Mesodermal cell (in vitro differentiated cells): ENCODE measurements around the gene MAD2L1BP.

Experiments used
- H3K27ac ChIP-seq: 2 replicates; pipeline ENCODE4 v1.7.0; 2013; ENCODE audit warnings: mild to moderate bottlenecking, low read depth, low read length, moderate library complexity; ENCODE audit not compliant: severe bottlenecking
- H3K36me3 ChIP-seq: 2 replicates; pipeline ENCODE4 v1.7.1; 2013; ENCODE audit warnings: mild to moderate bottlenecking, low read length, moderate library complexity; ENCODE audit not compliant: control insufficient read depth, insufficient read depth
- H3K4me1 ChIP-seq: one replicate; pipeline ENCODE4 v1.7.1; 2013; ENCODE audit warnings: mild to moderate bottlenecking, low read length; ENCODE audit not compliant: insufficient read depth, control insufficient read depth, poor library complexity, severe bottlenecking
- H3K4me3 ChIP-seq: 2 replicates; pipeline ENCODE4 v1.7.0; 2013; ENCODE audit warnings: low read length, control low read depth, mild to moderate bottlenecking; ENCODE audit not compliant: insufficient read depth, poor library complexity, severe bottlenecking; ENCODE audit errors: extremely low read depth
- H3K9me3 ChIP-seq: 2 replicates; pipeline ENCODE4 v1.7.1; 2013; ENCODE audit warnings: mild to moderate bottlenecking, low read length, moderate library complexity; ENCODE audit not compliant: control insufficient read depth
- WGBS, 2 experiments: methylation state at CpG; one replicate each; pipeline ENCODE4 v1.1.5; 2013; ENCODE audit warnings: missing lambda C conversion rate in 2 of 2; ENCODE audit not compliant: insufficient coverage in 2 of 2; 5-methylcytosine and 5-hydroxymethylcytosine counted together

Gene MAD2L1BP

DNA sequence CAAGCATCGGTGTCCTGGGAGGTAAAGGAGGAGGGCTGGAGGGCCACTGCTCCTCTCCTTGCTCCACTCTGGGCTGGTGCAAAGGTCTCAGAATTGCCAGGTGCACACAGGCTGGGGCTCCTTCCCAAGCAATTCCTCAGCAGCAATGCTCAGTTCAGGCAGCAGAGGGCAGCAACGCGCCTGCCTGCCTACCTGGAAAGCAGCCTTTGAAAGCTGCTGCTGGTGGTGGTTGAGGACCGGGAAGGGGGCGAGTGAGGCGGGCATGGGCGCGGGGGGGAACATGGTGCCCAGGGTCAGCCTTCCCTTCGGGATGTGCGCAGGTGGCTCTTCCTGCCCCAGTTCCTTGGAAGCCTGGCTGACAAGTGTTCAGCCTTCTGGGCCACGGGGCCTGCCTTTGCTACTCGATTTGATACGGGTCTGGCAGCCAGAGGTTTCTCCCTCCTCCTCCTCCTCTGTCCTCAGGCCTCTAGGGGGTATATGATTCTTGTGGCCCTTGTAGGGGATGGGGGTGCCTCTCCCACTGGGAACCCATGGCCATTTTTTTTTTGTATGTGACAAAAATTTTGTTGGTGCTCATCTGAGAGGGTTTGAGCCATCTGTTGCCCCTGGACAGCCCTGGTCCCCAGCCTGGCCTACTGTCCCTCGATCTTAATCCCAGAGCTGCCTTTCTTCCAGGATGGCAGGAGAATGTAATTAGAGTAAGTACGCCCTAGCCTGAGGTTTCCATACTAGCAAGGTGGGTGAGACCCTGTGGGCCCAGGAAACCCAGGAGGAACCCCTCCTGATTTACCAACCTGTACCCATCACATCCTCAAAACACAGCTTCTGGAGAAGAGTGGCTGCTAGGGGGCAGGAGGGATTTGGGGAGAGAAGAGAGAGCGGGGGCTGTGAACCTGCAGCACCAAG is 31.9 kb downstream of the MAD2L1BP start:
- H3K27ac ChIP-seq, result no peak overlapping the region
- 7 to 8% methylated on average over 11 of the region's 16 CpGs for WGBS, 2 experiments
- no peaks in the 10 kb centered on the region for H3K9me3 ChIP-seq
- peaks cover 23% of the 10 kb centered on the region for H3K36me3 ChIP-seq
- H3K4me3 ChIP-seq, result no peak overlapping the region
- peaks cover 14% of the 10 kb centered on the region for H3K4me1 ChIP-seq

DNA sequence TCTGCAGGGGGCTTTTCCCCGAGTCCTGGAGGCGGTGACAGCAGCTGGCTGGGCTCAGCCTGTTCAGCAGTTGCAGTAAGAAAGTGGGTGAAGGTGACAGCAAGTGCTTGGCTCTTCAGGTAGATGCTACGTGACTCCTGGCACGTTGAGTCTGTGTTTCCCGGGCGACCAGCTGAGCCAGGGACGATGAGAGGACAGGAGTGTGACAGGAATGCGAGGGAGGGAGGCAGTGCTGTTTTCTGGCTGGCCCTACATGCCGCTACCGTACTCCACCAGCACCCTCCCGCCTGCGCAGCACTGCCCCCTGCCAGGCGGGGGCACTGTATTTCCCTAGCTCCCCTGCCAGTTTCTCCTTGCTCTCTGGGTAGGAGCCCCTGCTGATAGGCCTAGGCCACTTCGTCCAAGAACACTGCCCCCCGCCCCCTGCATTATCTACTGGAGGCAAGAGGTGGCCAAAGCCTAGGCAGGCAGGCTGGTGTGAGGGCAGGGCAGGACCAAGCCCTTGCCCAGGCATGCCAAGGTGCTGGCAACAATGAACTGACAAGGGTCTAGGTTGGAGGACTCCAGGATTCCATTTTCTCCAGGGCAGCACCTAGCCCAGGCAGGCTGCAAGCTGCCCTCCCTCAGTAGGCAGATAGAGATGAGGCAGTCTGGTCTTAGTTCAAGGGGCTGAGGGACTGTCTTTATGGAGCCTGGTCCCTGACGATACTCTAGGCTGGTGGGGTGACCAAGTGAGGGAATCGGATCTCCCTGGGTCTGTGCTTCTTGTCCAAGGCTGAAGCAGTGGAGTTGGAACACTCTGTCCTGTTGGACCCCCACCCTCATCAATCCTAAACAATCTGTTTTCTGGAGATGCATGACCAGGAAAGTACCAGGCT is 32.8 kb downstream of the MAD2L1BP start:
- Histone ChIP-seq H3K27ac (no peak overlapping the region), H3K9me3 (no peaks in the 10 kb centered on the region), H3K36me3 (peaks cover 31% of the 10 kb centered on the region), H3K4me3 (no peak overlapping the region), H3K4me1 (peaks cover 14% of the 10 kb centered on the region)
- WGBS, 2 experiments, result 19 to 24% methylated on average over 9 to 17 of the region's 17 CpGs

DNA sequence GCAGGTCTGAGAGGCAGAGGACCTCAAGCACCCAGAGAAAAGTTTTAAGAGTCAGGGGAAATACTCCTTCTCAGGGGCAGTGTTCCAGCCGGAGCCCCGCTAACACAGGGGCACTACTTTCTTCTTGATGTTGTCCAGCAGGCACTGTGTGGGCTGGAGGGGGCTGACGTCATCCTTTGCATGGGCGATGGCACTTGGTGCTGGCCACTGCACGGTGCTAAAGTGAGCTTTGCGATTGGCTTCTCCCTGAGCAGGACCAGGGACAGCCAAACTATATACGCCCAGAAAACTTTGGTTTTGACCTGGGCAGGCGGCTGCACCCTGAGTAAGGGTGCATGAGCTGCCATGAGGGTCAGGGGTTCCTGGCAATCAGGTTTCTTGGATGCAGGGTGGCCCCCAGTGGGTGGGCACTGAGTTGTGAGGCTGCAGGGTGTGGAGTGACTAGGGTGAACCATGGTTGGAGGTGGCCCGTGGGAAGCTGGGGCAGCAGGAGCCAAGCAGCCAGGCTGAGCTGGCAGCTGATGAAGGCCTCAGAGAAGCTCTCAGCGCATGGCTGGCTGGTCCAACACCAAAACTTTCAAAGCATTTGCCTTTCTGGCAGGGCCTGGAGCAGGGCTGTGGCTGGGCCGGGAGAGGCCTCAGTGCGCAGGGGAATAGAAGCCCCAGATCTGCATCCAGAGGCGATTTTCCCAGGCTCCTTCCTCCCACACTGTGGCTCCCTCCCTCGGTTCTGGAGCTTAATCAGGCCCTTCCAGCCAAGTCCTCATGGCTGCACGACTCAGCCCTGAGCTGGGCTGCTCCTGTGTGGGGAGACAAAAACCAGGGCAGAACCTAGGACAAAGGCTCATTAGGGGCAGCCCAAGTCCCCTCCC is 33.6 kb downstream of the MAD2L1BP start:
- Histone ChIP-seq H3K9me3 (no peaks in the 10 kb centered on the region), H3K4me3 (no peak overlapping the region), H3K36me3 (peaks cover 40% of the 10 kb centered on the region), H3K27ac (peak overlapping the region; percentile 2), H3K4me1 (peaks cover 14% of the 10 kb centered on the region)
- WGBS, 2 experiments, result 84 to 87% methylated on average over 14 of the region's 15 CpGs

DNA sequence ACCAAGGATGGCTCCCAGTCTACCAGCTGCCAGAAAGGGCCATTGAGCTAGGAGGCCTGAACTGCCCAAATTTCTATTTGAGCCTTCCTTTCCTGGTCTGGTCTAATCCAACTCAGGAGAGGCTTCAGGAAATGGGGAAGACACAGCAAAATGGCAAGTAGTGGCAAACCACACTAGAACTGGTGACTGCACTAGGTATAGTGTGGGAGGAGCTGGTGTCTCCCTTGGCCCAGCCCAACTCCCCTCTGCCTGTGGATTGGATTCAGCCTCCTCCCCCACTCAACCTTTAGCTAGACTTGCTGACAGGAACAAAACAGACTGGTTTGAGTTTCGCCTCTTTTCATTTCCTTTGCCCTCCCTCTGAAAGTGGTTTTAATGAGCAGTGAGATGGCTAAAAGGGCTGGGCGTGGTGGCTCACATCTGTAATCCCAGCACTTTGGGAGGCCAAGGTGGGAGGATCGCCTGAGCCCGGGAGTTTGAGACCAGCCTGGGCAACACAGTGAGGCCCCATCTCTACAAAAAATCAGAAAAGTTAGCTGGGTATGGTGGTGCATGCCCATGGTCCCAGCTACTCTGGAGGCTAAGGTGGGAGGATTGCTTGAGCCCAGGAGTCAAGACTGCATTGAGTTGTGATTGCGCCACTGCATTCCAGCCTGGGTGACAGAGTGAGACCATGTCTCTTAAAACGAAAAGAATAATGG is 34.4 kb downstream of the MAD2L1BP start:
- Histone ChIP-seq H3K4me1 (peaks cover 14% of the 10 kb centered on the region), H3K4me3 (no peak overlapping the region), H3K9me3 (no peaks in the 10 kb centered on the region), H3K36me3 (peaks cover 48% of the 10 kb centered on the region), H3K27ac (peak overlapping the region; percentile 2)
- WGBS, 2 experiments, result 95 to 97% methylated on average over 5 to 6 of the region's 6 CpGs

DNA sequence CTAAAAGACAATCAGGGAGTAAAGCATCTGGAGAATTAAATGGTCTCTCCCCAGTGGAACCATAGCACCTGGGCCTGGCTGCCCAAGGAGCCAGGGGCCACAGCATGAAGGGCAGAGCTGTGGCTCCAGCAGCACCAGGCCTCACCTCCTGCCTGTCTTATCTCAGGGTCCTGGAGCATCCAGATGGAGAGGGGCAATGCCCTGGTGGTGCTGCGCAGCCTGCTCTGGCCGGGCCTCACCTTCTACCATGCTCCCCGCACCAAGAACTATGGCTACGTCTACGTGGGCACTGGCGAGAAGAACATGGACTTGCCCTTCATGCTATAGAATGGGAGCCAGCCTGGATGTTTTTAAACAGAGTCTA is 35.0 kb downstream of the MAD2L1BP start:
- no peak overlapping the region for H3K27ac ChIP-seq
- no peak overlapping the region for H3K4me3 ChIP-seq
- 97 to 98% methylated on average over 6 of the region's 6 CpGs for WGBS, 2 experiments
- no peaks in the 10 kb centered on the region for H3K9me3 ChIP-seq
- H3K4me1 ChIP-seq, result peaks cover 14% of the 10 kb centered on the region
- H3K36me3 ChIP-seq, result peaks cover 54% of the 10 kb centered on the region

DNA sequence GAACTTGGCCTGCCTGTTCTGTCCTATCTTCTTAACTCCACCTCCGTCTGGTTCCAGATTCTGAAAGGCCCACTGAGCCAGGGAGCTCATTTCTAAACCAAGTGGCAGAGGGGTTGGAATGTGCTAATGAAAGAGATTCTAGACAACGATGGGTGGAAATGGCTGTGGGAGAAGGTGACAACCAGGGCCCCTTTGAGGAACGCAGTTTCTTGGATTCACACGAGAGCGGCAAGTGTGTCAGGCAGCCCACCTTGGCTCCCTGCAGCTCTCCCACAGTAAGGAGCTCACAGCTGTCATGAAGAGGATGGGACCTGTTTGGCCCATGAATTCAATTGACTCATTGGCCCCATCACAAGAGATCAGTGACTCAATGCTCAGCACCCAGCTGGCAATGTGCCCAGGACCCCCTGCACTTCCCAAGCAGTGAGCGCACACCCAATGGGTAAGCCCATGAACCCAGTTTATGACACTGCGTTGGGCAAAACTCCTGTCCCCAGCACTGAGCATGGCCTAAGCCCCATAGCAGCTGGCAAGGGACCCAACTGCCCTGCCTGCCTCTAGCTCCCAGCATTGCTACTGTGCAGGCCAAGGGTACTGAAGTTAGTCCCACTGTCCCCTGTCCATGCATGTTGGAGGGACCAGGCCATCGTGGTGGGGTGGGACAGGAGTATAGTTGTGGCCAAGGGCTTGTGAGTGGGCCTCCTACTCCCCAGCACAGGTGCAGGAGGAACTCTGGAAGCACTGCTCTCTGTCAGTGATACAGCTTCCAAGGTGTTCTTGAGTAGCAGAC is 35.6 kb downstream of the MAD2L1BP start:
- H3K36me3 ChIP-seq, result peaks cover 60% of the 10 kb centered on the region
- peaks cover 14% of the 10 kb centered on the region for H3K4me1 ChIP-seq
- H3K27ac ChIP-seq, result no peak overlapping the region
- no peak overlapping the region for H3K4me3 ChIP-seq
- 88 to 96% methylated on average over 7 of the region's 8 CpGs for WGBS, 2 experiments
- H3K9me3 ChIP-seq, result no peaks in the 10 kb centered on the region

DNA sequence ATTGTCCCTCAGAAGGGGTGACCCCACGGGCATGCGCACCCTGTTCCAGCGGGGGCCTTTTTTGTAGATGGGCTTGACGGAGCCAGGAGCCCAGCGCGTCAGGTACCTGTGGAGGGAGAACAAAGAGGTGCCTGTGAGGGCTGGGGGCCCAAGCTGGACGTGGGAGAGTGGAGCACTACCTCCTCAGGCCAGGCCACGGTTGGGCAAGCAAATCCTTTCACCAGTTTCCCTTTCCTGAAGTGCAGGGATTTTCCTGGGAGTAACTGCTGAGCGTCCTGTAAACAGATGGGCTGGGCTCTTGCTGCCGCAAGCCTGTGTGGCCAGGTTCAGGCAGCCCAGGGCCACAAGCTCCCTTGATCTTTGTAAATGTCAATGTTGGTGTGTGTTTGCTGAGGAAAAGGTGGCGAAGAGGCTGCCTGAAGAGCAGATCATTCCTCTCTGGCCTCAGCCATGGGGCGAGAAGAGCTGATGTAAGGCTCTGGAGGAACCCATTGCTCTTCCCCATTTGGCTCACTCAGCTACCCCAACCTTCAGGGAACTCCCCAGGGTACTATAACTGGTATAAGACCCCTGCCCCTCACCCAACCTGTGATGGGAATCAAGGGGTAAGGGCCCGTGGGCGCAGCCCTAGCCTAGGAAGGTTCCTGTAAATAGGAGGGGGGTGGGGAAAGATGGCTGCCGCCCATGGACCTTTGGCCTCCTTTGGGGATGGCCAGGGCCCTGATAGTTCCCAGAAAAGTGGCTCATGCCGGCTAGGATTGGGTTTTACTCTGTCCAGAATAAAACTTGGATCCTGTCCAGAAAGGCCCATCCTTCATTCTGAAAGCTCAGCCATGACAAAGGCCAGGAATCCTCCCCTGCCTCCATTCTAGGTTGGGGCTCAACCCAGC is 36.4 kb downstream of the MAD2L1BP start:
- Histone ChIP-seq H3K36me3 (peaks cover 68% of the 10 kb centered on the region), H3K4me3 (no peak overlapping the region), H3K9me3 (no peaks in the 10 kb centered on the region), H3K27ac (no peak overlapping the region), H3K4me1 (peaks cover 14% of the 10 kb centered on the region)
- WGBS, 2 experiments, result 90 to 98% methylated on average over 10 to 11 of the region's 16 CpGs

DNA sequence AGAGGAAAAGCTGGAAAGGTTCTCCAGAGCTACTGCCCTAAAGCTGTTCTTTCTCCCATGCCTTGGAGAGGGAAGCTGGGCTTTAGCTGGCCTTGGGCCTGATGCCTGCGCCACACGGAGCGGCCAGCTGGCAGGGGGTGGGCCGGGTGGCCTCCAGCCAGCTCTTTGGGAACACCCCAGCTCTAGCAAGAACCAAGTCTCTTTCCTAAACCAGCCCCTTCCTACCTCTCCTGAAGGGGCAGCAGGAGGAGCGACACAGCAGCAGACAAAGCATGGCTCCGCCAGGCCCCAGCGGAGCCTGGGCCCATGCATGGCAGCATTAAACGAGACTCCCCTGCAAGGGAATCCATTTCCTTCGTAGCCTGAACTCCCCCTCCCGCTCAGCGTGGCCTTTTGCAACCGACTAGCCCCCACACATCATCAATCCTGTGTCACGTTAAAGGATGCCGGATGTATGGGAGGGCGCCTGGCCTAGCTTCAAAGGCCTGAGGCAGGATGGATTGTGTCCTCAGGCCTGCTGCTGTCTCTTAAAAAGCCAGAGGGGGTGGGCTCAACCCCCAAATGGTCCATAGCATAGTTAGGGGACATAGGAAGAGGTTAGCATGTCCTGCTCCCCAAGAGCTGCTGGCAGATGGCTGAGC is 37.9 kb downstream of the MAD2L1BP start:
- peaks cover 83% of the 10 kb centered on the region for H3K36me3 ChIP-seq
- H3K27ac ChIP-seq, result no peak overlapping the region
- no peak overlapping the region for H3K4me3 ChIP-seq
- H3K9me3 ChIP-seq, result no peaks in the 10 kb centered on the region
- H3K4me1 ChIP-seq, result peaks cover 2% of the 10 kb centered on the region
- 95 to 100% methylated on average over 11 to 12 of the region's 15 CpGs for WGBS, 2 experiments
